ENCODE measurements around the gene LACRT. TPM values are rescaled to one million over a fixed set of nuclear protein-coding genes. Genes with fewer than 3 reads are reported as not detected.
"Not testable (repeated sequence)": the region's sequence is repeated elsewhere in the genome, so short reads cannot be mapped to it uniquely, and the experiment has no call there.

LACRT gene
- total and polyA plus RNA-seq, 9 donors = not detected

DNA sequence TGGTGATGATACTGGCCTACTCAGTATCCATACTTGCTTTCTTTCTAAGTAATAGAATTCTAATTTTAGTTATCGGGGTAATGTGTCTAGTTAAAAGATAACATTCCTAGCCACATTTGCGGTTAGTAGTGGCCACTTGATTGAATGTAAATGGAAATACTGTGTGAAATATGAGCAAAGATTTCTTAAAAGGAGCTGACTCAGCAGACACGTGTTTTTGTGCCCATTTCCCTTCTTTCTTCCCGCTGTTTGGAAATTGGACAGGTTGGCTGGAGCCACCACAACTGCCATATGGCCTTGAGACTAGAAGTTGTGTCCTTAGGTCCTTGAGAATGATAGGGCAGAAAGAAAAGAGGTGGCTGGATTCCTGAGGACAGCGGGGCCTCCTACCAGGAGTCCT, 33.2 kb upstream of the LACRT start:
- WGBS, 3 donors = 74 to 86% (median 81%) methylated on average over 5 of the region's 5 CpGs
- intact Hi-C loops (cut with DNase I) = loop anchor here in 1 of 4 donors (10.0 kb wide), 1 partner anchor 947 kb away; no protein-coding TSS in a partner anchor
- Histone ChIP-seq H3K36me3 (no peaks in the 10 kb centered on the region), H3K9me3 (no peaks in the 10 kb centered on the region), H3K27ac (no peak overlapping the region), H3K4me1 (ENCODE audit: insufficient read depth) (no peaks in the 10 kb centered on the region), H3K4me3 (no peak overlapping the region), H3K27me3 (no peaks in the 10 kb centered on the region)
- DNase-seq = no peak
- TF ChIP-seq, protein P1, sequence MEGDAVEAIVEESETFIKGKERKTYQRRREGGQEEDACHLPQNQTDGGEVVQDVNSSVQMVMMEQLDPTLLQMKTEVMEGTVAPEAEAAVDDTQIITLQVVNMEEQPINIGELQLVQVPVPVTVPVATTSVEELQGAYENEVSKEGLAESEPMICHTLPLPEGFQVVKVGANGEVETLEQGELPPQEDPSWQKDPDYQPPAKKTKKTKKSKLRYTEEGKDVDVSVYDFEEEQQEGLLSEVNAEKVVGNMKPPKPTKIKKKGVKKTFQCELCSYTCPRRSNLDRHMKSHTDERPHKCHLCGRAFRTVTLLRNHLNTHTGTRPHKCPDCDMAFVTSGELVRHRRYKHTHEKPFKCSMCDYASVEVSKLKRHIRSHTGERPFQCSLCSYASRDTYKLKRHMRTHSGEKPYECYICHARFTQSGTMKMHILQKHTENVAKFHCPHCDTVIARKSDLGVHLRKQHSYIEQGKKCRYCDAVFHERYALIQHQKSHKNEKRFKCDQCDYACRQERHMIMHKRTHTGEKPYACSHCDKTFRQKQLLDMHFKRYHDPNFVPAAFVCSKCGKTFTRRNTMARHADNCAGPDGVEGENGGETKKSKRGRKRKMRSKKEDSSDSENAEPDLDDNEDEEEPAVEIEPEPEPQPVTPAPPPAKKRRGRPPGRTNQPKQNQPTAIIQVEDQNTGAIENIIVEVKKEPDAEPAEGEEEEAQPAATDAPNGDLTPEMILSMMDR (IDR thresholded peaks at IDR 0.05) = no peak
- TF ChIP-seq EP300 (IDR thresholded peaks at IDR 0.05) = no peak
- TF ChIP-seq POLR2A (IDR thresholded peaks at IDR 0.05) = no peak

DNA sequence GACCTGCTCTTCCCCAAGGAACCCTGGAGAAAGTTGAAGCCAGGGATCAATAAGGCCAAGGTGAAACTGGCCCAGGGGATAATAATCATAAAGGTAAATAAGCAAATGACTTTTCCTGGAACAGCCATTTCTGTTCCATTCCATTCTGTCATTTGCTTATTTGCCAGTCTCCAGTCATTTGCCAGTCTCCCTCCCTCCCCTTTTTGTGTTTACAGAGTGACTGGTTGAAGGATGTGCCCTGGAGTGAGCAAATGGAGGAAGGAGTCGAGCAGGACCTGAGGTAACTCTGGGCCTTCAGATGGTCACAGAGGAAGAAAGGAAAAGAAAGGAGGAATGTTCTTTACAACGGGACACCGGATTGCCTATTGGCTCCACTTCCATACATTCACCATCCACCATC, 31.3 kb upstream of the LACRT start:
- intact Hi-C loops (cut with DNase I) = loop anchor here in 1 of 4 donors (10.0 kb wide), 1 partner anchor 949 kb away; no protein-coding TSS in a partner anchor
- Histone ChIP-seq H3K4me3 (no peak overlapping the region), H3K9me3 (no peaks in the 10 kb centered on the region), H3K27me3 (no peaks in the 10 kb centered on the region), H3K27ac (no peak overlapping the region), H3K4me1 (ENCODE audit: insufficient read depth) (no peaks in the 10 kb centered on the region), H3K36me3 (no peaks in the 10 kb centered on the region)
- DNase-seq = no peak
- WGBS, 3 donors = 78 to 83% (median 80%) methylated on average over 3 of the region's 3 CpGs
- TF ChIP-seq, protein P1 (IDR thresholded peaks at IDR 0.05) = no peak
- TF ChIP-seq EP300 (IDR thresholded peaks at IDR 0.05) (no peak), POLR2A (IDR thresholded peaks at IDR 0.05) (no peak)

DNA sequence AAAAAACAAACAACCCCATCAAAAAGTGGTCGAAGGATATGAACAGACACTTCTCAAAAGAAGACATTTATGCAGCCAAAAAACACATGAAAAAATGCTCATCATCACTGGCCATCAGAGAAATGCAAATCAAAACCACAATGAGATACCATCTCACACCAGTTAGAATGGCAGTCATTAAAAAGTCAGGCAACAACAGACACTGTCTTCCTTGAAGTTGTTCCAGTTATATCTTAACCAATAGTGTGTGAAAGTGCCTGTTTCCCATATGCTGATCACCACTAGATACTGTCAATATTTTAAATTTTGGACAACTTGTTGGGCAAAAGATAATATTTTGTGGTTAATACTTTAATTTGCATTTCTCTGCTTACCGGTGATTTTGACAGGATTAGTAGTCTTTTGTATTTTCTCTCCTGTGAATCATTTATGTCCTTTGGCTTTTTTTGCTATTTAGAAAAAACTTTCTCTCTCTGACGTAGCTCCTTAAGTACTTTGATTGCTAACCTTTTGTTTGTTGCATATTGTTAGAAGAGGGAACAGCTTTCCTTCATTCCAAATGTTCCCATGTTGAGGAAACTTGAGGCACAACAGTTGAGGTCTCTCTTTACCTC, 30.4 kb upstream of the LACRT start:
- H3K36me3 ChIP-seq; H3K27ac ChIP-seq; H3K9me3 ChIP-seq; H3K4me3 ChIP-seq; H3K4me1 ChIP-seq (ENCODE audit: insufficient read depth); H3K27me3 ChIP-seq; DNase-seq: not testable (repeated sequence)
- intact Hi-C loops (cut with DNase I) = loop anchor here in 1 of 4 donors (10.0 kb wide), 1 partner anchor 950 kb away; no protein-coding TSS in a partner anchor
- 63 to 77% (median 64%) methylated on average over 3 of the region's 3 CpGs for WGBS, 3 donors

DNA sequence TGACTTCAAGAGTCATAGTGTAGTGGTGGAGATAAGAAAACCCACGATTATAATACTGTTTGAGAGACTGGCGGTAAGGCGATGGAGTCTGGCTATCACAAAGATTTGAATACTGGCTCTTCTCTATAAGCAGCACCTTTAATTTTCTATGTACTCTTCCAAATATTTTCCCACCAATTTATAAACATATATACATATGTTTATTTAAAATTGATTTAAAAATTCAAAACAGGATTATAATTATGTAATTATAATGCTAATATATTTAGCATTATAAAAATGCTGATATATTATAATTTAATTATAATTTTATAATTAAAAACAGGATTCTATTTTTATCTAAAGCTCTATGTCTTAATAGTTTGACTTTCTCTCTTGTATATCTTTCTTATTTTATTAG, 28.9 kb upstream of the LACRT start:
- TF ChIP-seq, protein P1 (IDR thresholded peaks at IDR 0.05) = no peak
- TF ChIP-seq EP300 (IDR thresholded peaks at IDR 0.05) (no peak), POLR2A (IDR thresholded peaks at IDR 0.05) (no peak)
- 75 to 87% (median 76%) methylated on average over 3 of the region's 3 CpGs for WGBS, 3 donors
- Histone ChIP-seq H3K27me3 (no peaks in the 10 kb centered on the region), H3K36me3 (no peaks in the 10 kb centered on the region), H3K9me3 (no peaks in the 10 kb centered on the region), H3K4me3 (no peak overlapping the region), H3K4me1 (ENCODE audit: insufficient read depth) (no peaks in the 10 kb centered on the region), H3K27ac (no peak overlapping the region)
- intact Hi-C loops (cut with DNase I) = loop anchor here in 1 of 4 donors (10.0 kb wide), 1 partner anchor 951 kb away; no protein-coding TSS in a partner anchor
- no peak for DNase-seq

DNA sequence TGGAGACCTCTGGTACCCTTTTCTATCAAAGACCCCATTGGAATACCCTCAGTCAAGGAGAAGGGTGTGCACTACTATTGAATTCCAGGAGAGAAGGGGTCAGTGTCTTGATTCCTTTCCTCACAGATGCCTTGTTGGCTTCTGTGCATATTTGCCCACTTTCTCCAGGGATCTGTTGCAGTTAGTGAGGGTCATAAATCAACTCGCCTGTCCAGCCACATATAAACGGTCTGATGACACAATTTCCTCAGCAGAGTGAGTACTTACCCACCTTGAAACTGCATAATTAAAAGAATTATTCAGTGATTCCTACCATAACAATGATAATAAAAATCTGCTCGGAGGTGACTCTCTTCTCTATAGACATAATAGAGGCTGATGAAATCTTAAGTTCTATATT, 27.3 kb upstream of the LACRT start:
- no peaks in the 10 kb centered on the region for H3K9me3 ChIP-seq
- no peaks in the 10 kb centered on the region for H3K27me3 ChIP-seq
- no peaks in the 10 kb centered on the region for H3K36me3 ChIP-seq
- no peak overlapping the region for H3K27ac ChIP-seq
- no peak overlapping the region for H3K4me3 ChIP-seq
- no peak for TF ChIP-seq EP300 (IDR thresholded peaks at IDR 0.05)
- no peak for TF ChIP-seq POLR2A (IDR thresholded peaks at IDR 0.05)
- TF ChIP-seq, protein P1 (IDR thresholded peaks at IDR 0.05) = no peak
- H3K4me1 ChIP-seq (ENCODE audit: insufficient read depth) = no peaks in the 10 kb centered on the region
- DNase-seq = no peak
- intact Hi-C loops (cut with DNase I) = loop anchor here in 1 of 4 donors (10.0 kb wide), 1 partner anchor 953 kb away; no protein-coding TSS in a partner anchor
- 56 to 60% (median 60%) methylated on average over 3 of the region's 3 CpGs for WGBS, 3 donors
